AG04449 (cell line): ENCODE data around the gene RYR2.

Experiments
- CTCF ChIA-PET: fragments of 350-600 bp; formaldehyde crosslinking; extraction: SDS; loops from one replicate; lab custom pipeline; 2021; ENCODE audit warnings: antibody characterized with exemption; lab: Yijun Ruan, JAX
- POLR2A ChIA-PET: fragments of 400-600, 350-600 bp; formaldehyde crosslinking; extraction: SDS; loops from one replicate; lab custom pipeline; 2020; ENCODE audit warnings: antibody characterized with exemption, inconsistent platforms; lab: Yijun Ruan, JAX
- DNase-seq: peaks from one replicate; pipeline ENCODE4 v3.0.0-alpha.2; 2010; ENCODE audit warnings: low read depth, low spot score
- H3K4me3 ChIP-seq: 2 replicates; pipeline ENCODE4 v1.5.1; 2011; ENCODE audit warnings: low read depth, mild to moderate bottlenecking, control low read depth, low read length
- TF ChIP-seq, protein P1 (sequence below): IDR thresholded peaks from one replicate; pipeline ENCODE4 v1.5.1; 2011; ENCODE audit warnings: mild to moderate bottlenecking, moderate library complexity, low read length, control low read depth, inconsistent platforms; ENCODE audit not compliant: insufficient read depth; ENCODE audit errors: missing control alignments

RYR2 gene

DNA sequence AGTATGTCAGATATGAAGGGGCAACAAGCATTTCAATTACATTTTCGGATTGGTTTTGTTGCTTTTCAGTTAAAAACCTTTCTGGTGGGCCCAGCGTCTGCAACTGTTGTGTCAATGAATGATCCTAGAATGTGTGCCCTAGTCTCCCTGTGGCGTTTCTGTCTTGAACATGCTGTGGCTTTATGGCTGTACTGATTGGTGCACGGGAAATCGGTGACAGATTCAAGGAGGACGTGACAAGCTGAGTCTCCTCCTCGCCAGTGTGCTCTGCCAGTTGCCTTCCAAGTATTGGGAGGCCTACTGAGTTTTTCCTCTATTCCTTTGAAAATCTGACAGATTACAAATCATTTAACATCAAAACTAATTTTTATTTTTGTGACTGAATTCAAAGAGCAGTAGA, 721.2 kb downstream of the RYR2 start:
- CTCF ChIA-PET: no interaction called here
- TF ChIP-seq, protein P1, sequence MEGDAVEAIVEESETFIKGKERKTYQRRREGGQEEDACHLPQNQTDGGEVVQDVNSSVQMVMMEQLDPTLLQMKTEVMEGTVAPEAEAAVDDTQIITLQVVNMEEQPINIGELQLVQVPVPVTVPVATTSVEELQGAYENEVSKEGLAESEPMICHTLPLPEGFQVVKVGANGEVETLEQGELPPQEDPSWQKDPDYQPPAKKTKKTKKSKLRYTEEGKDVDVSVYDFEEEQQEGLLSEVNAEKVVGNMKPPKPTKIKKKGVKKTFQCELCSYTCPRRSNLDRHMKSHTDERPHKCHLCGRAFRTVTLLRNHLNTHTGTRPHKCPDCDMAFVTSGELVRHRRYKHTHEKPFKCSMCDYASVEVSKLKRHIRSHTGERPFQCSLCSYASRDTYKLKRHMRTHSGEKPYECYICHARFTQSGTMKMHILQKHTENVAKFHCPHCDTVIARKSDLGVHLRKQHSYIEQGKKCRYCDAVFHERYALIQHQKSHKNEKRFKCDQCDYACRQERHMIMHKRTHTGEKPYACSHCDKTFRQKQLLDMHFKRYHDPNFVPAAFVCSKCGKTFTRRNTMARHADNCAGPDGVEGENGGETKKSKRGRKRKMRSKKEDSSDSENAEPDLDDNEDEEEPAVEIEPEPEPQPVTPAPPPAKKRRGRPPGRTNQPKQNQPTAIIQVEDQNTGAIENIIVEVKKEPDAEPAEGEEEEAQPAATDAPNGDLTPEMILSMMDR: no peak
- POLR2A ChIA-PET: no interaction called here
- no peak for DNase-seq
- no peak overlapping the region for H3K4me3 ChIP-seq

DNA sequence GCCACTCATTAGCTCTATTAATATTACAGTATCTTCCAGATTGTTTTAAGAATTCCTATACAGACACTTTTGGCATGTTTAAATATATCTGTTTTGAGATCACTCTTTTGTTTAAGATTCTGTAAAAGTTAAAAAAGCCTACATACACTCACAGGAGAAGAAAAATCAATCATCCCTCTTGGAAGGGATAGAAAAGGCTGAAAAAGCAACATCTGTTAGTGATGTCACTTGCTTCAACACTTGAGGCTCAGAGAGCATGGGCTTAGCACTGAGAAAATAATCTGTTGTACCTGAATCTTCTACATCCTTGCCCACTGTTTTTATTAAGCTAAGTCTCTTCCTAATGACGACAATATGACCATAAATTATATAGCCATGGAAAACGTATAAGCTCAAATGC, 721.8 kb downstream of the RYR2 start:
- DNase-seq: no peak
- TF ChIP-seq, protein P1: no peak
- no peak overlapping the region for H3K4me3 ChIP-seq
- ChIA-PET POLR2A (no interaction called here), CTCF (no interaction called here)

DNA sequence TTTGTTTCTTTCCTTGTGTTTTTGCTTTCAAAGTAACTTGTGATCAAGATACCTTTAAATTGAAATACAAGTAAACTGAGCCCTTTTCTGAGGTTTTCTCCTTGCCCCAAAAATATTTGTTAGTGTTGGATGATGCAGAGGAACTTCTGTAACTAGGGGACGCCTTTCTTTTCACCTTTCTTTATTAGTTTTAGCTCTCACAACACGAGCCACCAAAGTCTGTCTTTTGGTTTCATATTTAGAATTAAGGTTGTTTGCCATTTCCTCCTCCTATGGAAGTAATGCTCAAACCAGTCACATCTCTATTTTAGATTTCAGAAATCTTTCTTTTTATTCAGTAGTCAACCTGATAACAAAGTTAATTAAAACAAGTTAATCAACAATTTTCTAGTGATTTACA, 727.9 kb downstream of the RYR2 start:
- H3K4me3 ChIP-seq: no peak overlapping the region
- no peak for DNase-seq
- ChIA-PET POLR2A (no interaction called here), CTCF (no interaction called here)
- TF ChIP-seq, protein P1: no peak

DNA sequence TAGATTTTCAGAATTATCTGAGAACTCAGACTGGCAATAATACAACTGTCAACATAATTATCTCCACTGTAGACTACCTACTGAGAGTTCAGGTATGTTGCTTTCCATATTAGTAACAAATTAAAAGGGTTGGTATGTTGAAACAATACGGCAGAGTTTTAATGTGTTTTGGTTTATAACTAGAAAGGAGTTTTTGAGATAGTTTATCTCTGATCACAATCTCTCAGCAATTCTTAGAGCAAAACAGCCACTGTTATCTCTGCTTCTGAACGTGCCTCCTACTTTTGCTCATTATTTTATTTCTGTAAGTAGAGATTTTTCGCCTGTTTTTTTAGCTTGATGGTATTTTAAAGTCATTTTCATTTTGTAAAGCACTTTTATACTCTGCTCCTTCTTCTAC, 730.0 kb downstream of the RYR2 start:
- CTCF ChIA-PET: no interaction called here
- no peak for DNase-seq
- TF ChIP-seq, protein P1: no peak
- no peak overlapping the region for H3K4me3 ChIP-seq
- POLR2A ChIA-PET: no interaction called here

DNA sequence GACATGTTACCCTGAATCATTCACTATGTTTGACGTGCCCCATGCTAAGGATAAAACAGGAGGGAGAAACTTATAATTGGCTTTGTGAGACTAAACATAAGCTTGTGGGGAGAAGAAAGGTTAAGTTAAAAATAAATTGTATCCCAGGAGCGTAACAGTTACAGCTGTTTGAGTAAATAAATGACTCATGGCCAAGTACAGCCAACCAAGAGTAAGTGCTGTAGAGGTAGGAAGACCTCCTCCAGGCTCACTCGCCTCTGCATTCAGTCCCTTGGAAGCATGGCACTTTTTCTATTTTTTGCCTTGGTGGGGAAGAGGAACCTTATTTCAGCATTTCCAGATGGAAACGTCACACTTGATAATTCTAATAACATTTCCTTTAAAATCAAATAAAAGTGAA, 732.3 kb downstream of the RYR2 start:
- POLR2A ChIA-PET: no interaction called here

DNA sequence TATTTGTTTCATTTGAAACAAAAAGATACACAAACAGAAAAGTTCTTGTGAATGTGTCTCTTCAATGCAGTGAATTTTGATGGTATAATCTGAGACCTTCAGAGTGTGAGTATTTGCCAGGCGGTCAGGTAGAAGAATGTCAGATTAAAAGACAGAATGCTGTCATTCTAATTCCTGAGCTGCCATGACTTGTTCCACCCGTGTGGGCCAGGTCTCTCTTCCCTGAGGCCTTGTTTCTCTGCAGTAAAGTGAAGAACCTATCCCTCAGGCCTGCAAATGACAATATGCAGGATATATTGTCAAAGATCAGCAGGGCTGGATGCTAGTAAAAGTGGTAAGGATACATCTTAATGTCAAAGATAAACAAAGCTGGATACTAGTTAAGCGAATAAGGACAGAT, 737.4 kb downstream of the RYR2 start:
- ChIA-PET CTCF (no interaction called here), POLR2A (no interaction called here)
- DNase-seq: no peak
- TF ChIP-seq, protein P1: no peak
- no peak overlapping the region for H3K4me3 ChIP-seq

More for the DNA sequence above, 732.3 kb downstream of the RYR2 start:
- CTCF ChIA-PET: interaction anchor here (0.8 kb wide), 1 partner anchor 33 kb away, joined by 3 read pairs; no protein-coding TSS in a partner anchor
- no peak overlapping the region for H3K4me3 ChIP-seq
- DNase-seq: no peak
- TF ChIP-seq, protein P1: no peak
